GM12801 (cell line): ENCODE results near the gene HOXB7.

Source experiments
- CTCF ChIP-seq: IDR thresholded peaks from one replicate; pipeline ENCODE4 v1.5.1; 2011; ENCODE audit warnings: control low read depth; ENCODE audit not compliant: insufficient read length; ENCODE audit errors: extremely low read depth

HOXB7 gene

GRCh38 chr17:48612456-48612853, 1.6 kb upstream of the HOXB7 start:
- TF ChIP-seq CTCF: no peak

GRCh38 chr17:48611681-48612455, 1.1 kb upstream of the HOXB7 start:
- TF ChIP-seq CTCF: no peak

GRCh38 chr17:48611213-48611612, 396 bp upstream of the HOXB7 start:
- no peak for TF ChIP-seq CTCF

- no peak for TF ChIP-seq CTCF
These were observed 997 bp downstream of the HOXB7 start for GRCh38 chr17:48609759-48610281.

- no peak for TF ChIP-seq CTCF
These were observed 1.8 kb downstream of the HOXB7 start for GRCh38 chr17:48609033-48609432.

DNA sequence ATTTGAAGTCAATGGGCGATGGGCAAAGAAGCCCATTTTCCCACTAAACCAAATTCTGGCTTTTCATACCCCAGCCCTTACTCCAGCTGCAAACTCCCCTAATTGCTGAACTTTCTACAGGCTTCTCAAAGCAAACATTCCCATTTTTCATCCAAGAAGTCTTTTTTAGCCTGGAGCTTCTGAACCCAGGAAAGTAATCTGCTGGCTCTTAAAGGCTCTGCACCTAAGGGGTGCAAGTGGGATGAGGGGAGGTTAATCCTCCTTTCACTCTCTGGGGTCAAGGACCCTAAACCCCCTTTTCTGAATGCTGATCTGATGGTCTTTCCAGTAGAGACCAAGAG, 2.4 kb downstream of the HOXB7 start:
- no peak for TF ChIP-seq CTCF

DNA sequence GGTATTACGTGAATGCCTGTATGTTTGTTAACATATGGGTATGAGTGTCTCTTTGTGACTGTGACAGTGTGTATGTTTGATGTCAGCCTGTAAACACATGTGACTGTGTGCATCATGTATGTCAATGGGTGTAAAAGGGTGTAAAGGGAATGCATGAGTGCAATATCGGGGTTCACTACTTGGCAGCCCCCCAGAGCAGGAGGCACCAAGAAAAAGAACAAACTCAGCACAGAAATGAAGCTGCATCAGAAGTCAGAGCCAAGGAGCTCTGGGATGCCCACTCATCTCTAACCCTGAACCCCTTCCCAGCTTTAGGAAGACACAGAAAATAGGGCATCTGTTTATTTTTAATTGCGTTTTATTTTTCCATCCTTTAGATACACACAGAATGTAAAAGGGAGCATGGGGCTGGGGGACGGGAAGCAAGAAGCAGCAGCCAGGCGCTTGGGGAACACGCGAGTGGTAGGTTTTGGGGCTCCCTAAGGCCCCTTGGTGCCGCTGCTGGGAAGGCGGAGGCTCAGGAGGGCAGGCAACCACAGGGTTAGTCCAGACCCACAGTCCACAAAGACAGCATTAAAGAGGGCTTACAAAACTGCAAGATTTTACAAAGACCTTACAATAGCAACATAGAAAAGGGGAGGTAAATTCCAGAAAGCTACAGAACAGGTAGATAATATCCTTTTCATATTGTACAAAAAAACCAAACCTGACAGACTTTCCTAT, 3.8 kb downstream of the HOXB7 start:
- no peak for TF ChIP-seq CTCF
